ENCODE data around the gene NANOGP8.
A peak's percentile ranks its signal among the peaks of the same experiment; 100 is the strongest.
"Not testable (repeated sequence)": the region's sequence is repeated elsewhere in the genome, so short reads cannot be mapped to it uniquely, and the experiment has no call there.

Gene NANOGP8

DNA sequence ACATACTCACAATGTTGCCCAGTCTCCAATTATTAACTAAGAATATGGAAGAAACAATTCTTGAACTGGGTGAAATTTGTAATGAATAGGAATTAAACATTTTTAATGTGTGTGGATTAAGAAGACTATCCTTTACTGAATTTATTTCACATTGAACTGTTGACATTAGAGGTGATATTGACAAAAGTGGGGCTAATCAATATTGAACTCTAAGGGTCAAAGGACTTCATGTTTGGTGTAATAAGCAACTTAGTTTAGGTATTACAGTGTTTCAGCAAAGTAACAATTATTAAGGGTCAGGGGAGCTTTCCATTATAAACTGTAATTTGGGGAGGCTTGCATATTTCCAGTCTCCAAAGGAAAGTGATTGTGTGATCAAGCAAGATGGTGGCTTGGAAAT is 16.2 kb upstream of the NANOGP8 start:
- H3K36me3 ChIP-seq = no peaks in the 10 kb centered on the region
- H3K4me2 ChIP-seq = no peak overlapping the region
- no peak overlapping the region for H3K4me3 ChIP-seq
- TF ChIP-seq Cebpa-rat (IDR thresholded peaks at IDR 0.05) = no peak
- no peak overlapping the region for H3K9ac ChIP-seq
- H3K9me3 ChIP-seq (replicated peaks in 1 of 11) = no peaks in the 10 kb centered on the region
- H4K20me1 ChIP-seq = no peaks in the 10 kb centered on the region
- peaks cover 0 to 2% (median 0%) of the 10 kb centered on the region in 10 experiments; a peak in 1 of 20 replicates for H3K4me1 ChIP-seq
- no peak overlapping the region for H3K27ac ChIP-seq
- H3K27me3 ChIP-seq = no peaks in the 10 kb centered on the region

DNA sequence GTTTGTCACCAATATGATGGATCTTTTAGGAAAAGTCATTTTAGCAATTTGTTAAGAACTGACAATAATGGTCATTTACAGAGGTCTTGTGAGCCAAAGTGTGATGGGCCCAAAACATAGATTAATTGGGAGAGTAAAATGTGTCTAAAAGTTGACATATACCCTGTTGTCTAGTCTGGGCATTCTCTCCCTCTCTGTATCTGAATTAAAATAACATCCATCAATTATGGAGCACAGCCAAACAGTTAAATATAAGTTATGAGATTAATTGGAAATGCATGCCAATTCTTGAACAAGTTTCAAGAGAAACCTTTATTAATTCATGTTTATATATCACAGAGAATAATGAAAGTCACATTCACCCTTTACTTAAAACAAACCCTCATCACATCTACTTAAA is 13.6 kb upstream of the NANOGP8 start:
- Histone ChIP-seq H3K4me1 (peaks cover 0 to 8% (median 0%) of the 10 kb centered on the region in 10 experiments; a peak in 1 of 20 replicates), H3K4me2 (no peak overlapping the region), H3K27me3 (no peaks in the 10 kb centered on the region), H3K9ac (no peak overlapping the region), H4K20me1 (no peaks in the 10 kb centered on the region), H3K36me3 (no peaks in the 10 kb centered on the region), H3K4me3 (no peak overlapping the region), H3K27ac (no peak overlapping the region), H3K9me3 (replicated peaks in 1 of 11) (no peaks in the 10 kb centered on the region)
- TF ChIP-seq Cebpa-rat (IDR thresholded peaks at IDR 0.05) = no peak

DNA sequence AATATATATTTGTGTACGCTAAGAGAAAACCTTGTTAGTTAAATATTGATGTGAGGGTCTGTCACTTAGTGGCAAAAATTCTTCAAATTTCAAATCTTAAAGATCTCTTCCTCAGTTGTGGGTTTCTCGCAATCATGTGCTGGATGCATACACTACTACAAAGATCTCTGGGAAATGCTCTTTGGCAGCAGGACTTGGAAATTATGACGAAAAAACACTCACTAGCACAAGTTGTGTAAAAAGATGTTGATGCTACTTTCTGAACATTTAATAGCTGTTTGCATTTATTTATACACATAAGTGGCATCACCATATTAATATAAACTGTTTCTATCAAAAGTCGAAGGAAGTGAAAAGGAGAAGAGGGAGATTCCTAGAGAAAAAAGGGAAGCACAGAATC is 10.8 kb upstream of the NANOGP8 start:
- peaks cover 0 to 7% (median 0%) of the 10 kb centered on the region in 11 experiments; a peak in 2 of 22 replicates for H3K9me3 ChIP-seq (replicated peaks in 1 of 11)
- H3K4me2 ChIP-seq = 0 out of 22 replicates have a peak overlapping the region, but pooled peaks of 1 of the 11 experiments have one; percentile 7
- H3K27ac ChIP-seq = no peak overlapping the region
- no peaks in the 10 kb centered on the region for H3K27me3 ChIP-seq
- TF ChIP-seq Cebpa-rat (IDR thresholded peaks at IDR 0.05) = no peak
- no peaks in the 10 kb centered on the region; a peak in 1 of 22 replicates for H3K36me3 ChIP-seq
- no peaks in the 10 kb centered on the region for H4K20me1 ChIP-seq
- H3K4me3 ChIP-seq = no peak overlapping the region
- peaks cover 0 to 8% (median 0%) of the 10 kb centered on the region in 10 experiments; a peak in 1 of 20 replicates for H3K4me1 ChIP-seq
- no peak overlapping the region for H3K9ac ChIP-seq

DNA sequence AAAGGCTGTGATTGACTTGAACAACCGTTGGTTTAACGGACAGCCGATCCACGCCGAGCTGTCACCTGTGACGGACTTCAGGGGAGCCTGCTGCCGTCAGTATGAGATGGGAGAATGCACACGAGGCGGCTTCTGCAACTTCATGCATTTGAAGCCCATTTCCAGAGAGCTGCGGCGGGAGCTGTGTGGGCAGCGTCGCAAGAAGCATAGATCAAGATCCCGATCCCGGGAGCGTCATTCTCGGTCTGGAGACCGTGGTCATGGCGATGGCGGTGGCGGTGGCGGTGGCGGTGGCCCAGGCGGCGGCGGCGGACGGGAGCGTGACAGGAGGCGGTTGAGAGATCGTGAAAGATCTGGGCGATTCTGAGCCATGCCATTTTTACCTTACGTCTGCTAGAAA is 7.8 kb upstream of the NANOGP8 start:
- Histone ChIP-seq H3K27me3 (no peaks in the 10 kb centered on the region), H3K9me3 (replicated peaks in 1 of 11) (peaks cover 0 to 7% (median 0%) of the 10 kb centered on the region in 11 experiments; a peak in 2 of 22 replicates), H3K4me1 (peaks cover 0 to 8% (median 0%) of the 10 kb centered on the region in 10 experiments; a peak in 1 of 20 replicates), H3K27ac (no peak overlapping the region), H3K4me3 (no peak overlapping the region), H3K4me2 (no peak overlapping the region), H3K9ac (no peak overlapping the region), H3K36me3 (no peaks in the 10 kb centered on the region; a peak in 1 of 22 replicates), H4K20me1 (no peaks in the 10 kb centered on the region)
- TF ChIP-seq Cebpa-rat (IDR thresholded peaks at IDR 0.05) = no peak

DNA sequence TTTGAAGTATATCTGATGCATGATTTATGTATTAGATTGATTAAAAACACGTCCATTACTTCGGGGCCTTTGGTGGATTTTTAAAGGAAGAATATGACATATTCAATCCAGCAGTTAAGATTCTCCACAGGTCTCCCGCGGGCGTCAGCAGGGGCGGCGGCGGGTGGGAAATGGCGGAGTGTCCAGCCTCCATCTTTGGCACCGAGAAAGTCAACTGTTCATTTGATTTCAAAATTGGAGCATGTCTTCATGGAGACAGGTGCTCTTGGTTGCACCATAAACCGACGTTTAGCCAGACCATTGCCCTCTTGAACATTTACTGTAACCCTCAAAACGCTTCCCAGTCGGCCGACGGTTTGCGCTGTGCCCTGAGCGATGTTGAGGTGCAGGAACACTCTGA is 7.2 kb upstream of the NANOGP8 start:
- no peaks in the 10 kb centered on the region; a peak in 1 of 22 replicates for H3K36me3 ChIP-seq
- no peak for TF ChIP-seq Cebpa-rat (IDR thresholded peaks at IDR 0.05)
- H3K4me2 ChIP-seq = no peak overlapping the region
- H3K4me3 ChIP-seq = no peak overlapping the region
- H3K4me1 ChIP-seq = peaks cover 0 to 8% (median 0%) of the 10 kb centered on the region in 10 experiments; a peak in 1 of 20 replicates
- H3K9me3 ChIP-seq (replicated peaks in 1 of 11) = peaks cover 0 to 7% (median 0%) of the 10 kb centered on the region in 11 experiments; a peak in 2 of 22 replicates
- no peaks in the 10 kb centered on the region for H3K27me3 ChIP-seq
- no peaks in the 10 kb centered on the region for H4K20me1 ChIP-seq
- H3K27ac ChIP-seq = no peak overlapping the region
- no peak overlapping the region for H3K9ac ChIP-seq

DNA sequence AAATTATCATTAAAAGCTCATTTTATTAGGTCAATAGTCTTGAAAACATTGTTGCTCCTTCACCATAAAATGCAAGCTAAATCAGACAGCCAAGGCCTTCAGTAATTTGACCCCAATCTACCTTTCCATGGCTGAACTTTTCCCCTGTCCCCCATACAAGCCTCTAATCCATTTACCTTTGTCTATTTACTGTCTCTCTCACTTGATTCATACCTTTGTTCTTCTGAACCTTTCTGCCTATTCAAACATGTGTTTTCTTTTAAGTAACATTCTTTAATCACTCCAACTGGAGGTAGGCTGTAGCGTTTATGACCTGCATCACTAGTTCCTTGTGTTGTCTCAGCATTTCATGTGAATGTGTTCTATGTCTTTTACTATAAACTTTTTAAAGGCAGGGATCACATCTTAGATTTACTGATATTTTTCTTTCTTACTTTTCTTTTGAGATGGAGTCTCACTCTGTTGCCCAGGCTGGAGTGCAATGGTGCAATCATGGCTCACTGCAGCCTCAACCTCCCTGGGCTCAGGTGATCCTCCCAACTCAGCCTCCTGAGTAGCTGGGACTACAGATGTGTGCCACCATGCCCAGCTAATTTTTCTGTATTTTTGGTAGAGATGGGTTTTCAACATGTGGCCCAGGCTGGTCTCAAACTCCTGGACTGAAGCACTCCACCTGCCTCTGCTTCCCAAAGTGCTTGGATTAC is 5.2 kb upstream of the NANOGP8 start:
- no peak overlapping the region for H3K4me3 ChIP-seq
- no peaks in the 10 kb centered on the region for H4K20me1 ChIP-seq

DNA sequence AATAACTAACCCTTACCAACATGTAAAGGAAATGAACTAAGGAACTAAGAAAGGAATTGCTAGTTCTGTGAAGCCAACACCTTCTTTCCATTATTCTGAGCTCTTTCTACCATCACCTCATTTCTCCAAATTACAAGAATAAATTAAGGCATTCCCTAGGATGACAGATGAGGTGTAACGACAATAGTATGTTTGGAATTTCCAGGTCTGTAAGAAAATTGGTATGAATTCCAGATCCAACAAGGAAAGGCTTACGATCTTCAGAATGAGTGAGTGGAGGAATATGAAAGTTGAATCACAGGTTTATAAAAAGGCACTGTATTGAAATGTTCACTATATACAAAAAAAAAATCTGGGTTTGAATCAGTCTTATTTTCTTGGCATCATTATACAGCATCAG is 4.5 kb upstream of the NANOGP8 start:
- Histone ChIP-seq H3K27me3 (no peaks in the 10 kb centered on the region), H3K9me3 (replicated peaks in 1 of 11) (peaks cover 0 to 7% (median 0%) of the 10 kb centered on the region in 11 experiments; a peak in 2 of 22 replicates), H3K4me1 (no peaks in the 10 kb centered on the region), H3K4me2 (no peak overlapping the region), H3K27ac (no peak overlapping the region), H3K36me3 (no peaks in the 10 kb centered on the region; a peak in 1 of 22 replicates), H4K20me1 (no peaks in the 10 kb centered on the region), H3K4me3 (no peak overlapping the region), H3K9ac (no peak overlapping the region)
- TF ChIP-seq Cebpa-rat (IDR thresholded peaks at IDR 0.05) = no peak

More for the DNA sequence above, 5.2 kb upstream of the NANOGP8 start:
- TF ChIP-seq Cebpa-rat (IDR thresholded peaks at IDR 0.05) = no peak
- H3K4me2 ChIP-seq = no peak overlapping the region
- no peaks in the 10 kb centered on the region; a peak in 1 of 22 replicates for H3K36me3 ChIP-seq
- H3K9me3 ChIP-seq (replicated peaks in 1 of 11) = peaks cover 0 to 7% (median 0%) of the 10 kb centered on the region in 11 experiments; a peak in 2 of 22 replicates
- no peaks in the 10 kb centered on the region for H3K27me3 ChIP-seq
- no peak overlapping the region for H3K9ac ChIP-seq
- H3K4me1 ChIP-seq = no peaks in the 10 kb centered on the region
- H3K27ac ChIP-seq = no peak overlapping the region

DNA sequence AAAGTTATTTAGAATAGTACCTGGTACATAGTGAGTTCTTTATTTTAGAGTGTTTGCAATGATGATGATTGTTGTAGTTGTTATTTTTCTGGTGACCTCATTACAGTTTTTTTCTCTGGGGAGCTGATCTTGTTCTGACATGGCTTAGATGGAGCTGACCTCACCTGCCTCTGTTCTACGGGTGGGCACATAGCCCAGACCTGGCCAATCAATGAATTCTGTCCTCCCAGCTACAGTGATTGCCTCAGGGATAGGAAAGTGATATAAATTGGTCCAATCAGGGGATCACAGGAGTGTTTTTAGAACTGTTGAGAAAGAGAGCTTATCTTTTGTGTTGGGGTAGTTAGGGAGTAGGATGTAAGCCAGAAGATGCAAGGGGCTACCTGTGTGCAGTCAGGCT is 3.2 kb upstream of the NANOGP8 start:
- H4K20me1 ChIP-seq = no peaks in the 10 kb centered on the region
- no peak overlapping the region for H3K27ac ChIP-seq
- H3K27me3 ChIP-seq = no peaks in the 10 kb centered on the region
- H3K36me3 ChIP-seq = no peaks in the 10 kb centered on the region; a peak in 1 of 22 replicates
- H3K4me2 ChIP-seq = no peak overlapping the region
- H3K9ac ChIP-seq = no peak overlapping the region
- no peak overlapping the region for H3K4me3 ChIP-seq
- peaks cover 0 to 7% (median 0%) of the 10 kb centered on the region in 11 experiments; a peak in 2 of 22 replicates for H3K9me3 ChIP-seq (replicated peaks in 1 of 11)
- no peak for TF ChIP-seq Cebpa-rat (IDR thresholded peaks at IDR 0.05)
- no peaks in the 10 kb centered on the region for H3K4me1 ChIP-seq

DNA sequence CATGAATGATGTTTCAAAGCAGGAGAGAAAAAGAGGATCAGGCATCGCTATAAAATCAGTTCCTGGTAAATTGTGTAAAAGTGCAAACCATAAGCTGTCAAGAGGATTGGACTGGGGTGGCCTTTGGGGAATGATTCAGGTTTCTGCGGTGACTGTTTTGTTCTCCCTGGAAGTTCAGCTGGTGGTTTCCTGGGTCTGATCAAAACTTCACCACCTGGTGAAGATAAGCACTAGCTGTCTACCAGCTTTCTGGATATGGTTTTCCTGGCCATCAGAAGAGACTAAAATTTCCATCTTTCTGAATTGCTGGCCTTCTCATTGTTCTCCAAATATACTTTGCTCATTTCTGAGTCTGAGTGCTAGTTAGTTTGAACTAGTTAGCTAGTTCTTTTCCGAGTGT is 2.7 kb upstream of the NANOGP8 start:
- Histone ChIP-seq H3K4me2 (no peak overlapping the region), H3K36me3 (no peaks in the 10 kb centered on the region; a peak in 1 of 22 replicates), H3K4me1 (no peaks in the 10 kb centered on the region), H3K4me3 (no peak overlapping the region), H3K9me3 (replicated peaks in 1 of 11) (peaks cover under 1 to 8% (median 3%) of the 10 kb centered on the region in 11 experiments), H3K27me3 (no peaks in the 10 kb centered on the region), H3K9ac (no peak overlapping the region), H3K27ac (no peak overlapping the region), H4K20me1 (no peaks in the 10 kb centered on the region)
- TF ChIP-seq Cebpa-rat (IDR thresholded peaks at IDR 0.05) = no peak

DNA sequence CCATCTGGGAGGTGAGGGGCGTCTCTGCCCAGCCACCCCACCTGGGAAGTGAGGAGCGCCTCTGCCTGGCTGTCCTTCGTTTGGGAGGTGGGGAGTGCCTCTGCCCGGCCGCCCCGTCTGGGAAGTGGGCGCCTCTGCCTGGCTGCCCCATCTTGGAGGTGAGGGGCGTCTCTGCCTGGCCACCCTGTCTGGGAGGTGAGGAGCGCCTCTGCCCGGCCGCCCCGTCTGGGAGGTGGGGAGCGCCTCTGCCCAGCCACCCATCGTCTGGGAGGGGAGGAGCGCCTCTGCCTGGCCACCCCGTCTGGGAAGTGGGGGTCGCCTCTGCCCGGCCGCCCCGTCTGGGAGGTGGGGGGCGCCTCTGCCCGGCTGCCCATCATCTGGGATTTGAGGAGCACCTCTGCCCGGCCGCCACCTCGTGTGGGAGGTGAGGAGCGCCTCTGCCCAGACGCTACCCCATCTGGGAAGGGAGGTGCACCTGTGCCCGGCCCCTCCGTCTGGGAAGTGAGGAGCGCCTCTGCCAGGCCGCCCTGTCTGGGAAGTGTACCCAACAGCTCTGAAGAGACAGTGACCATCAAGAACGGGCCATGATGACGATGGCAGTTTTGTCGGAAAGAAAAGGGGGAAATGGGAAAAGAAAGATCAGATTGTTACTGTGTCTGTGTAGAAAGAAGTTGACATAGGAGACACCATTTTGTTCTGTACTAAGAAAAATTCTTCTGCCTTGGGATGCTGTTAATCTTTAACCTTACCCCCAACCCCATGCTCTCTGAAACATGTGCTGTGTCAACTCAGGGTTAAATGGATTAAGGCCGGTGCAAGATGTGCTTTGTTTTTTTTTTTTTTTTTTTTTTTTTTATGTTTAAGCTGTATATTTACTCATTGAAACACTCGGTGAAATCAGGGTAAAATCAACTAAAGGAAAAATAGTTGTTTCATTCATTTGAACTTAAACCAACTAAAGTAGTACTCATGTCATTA is 2.4 kb downstream of the NANOGP8 start:
- Histone ChIP-seq H3K9me3 (replicated peaks in 1 of 11) (peaks cover 16 to 22% (median 19%) of the 10 kb centered on the region in 11 experiments), H3K4me3 (0 out of 20 replicates have a peak overlapping the region, but pooled peaks of 1 of the 10 experiments have one; percentile 9)
- not testable (repeated sequence) for H3K4me2 ChIP-seq, H3K36me3 ChIP-seq, H4K20me1 ChIP-seq, H3K27me3 ChIP-seq, H3K27ac ChIP-seq, H3K9ac ChIP-seq, H3K4me1 ChIP-seq

DNA sequence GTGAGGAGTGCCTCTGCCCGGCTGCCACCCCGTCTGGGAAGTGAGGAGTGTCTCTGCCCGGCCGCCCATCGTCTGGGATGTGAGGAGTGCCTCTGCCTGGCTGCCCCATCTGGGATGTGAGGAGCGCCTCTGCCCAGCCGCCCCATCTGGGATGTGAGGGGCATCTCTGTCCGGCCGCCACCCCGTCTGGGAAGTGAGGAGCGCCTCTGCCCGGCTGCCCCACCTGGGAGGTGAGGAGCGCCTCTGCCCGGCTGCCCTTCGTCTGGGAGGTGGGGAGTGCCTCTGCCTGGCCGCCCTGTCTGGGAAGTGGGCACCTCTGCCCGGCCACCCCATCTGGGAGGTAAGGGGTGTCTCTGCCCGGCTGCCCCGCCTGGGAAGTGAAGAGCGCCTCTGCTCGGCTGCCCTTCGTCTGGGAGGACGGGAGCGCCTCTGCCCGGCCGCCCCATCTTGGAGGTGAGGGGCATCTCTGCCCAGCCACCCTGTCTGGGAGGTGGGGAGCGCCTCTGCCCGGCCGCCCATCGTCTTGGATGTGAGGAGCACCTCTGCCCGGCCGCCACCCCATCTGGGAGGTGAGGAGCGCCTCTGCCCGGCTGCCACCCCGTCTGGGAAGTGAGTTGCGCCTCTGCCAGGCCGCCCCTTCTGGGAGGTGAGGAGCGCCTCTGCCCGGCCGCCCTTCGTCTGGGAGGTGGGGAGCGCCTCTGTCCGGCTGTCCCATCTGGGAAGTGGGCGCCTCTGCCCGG is 3.3 kb downstream of the NANOGP8 start:
- H4K20me1 ChIP-seq, H3K4me2 ChIP-seq, H3K27ac ChIP-seq, H3K36me3 ChIP-seq, H3K4me1 ChIP-seq, H3K9ac ChIP-seq, H3K27me3 ChIP-seq: not testable (repeated sequence)
- Histone ChIP-seq H3K9me3 (replicated peaks in 1 of 11) (peaks cover 16 to 22% (median 19%) of the 10 kb centered on the region in 11 experiments), H3K4me3 (0 out of 20 replicates have a peak overlapping the region, but pooled peaks of 1 of the 10 experiments have one; percentile 9)
